ENCODE measurements around the gene SULT1A2. TPM values are rescaled to one million over a fixed set of nuclear protein-coding genes. Genes with fewer than 3 reads are reported as not detected.

The SULT1A2 gene
- total RNA-seq, 2 donors from 2014 or later: 1.3 to 2.3 TPM

GRCh38 chr16:28562199-28562598 is 34.7 kb downstream of the SULT1A2 start:
- intact Hi-C loops (cut with DNase I): no loop called here
- H3K27me3 ChIP-seq: no peaks in the 10 kb centered on the region
- peaks cover 10% of the 10 kb centered on the region for H3K4me1 ChIP-seq
- ATAC-seq: no peak
- H3K36me3 ChIP-seq (replicated peaks in 1 of 2; ENCODE audit: insufficient read depth in 1 of 2, low read depth in 2 of 2): no peaks in the 10 kb centered on the region
- TF ChIP-seq CTCF (IDR thresholded peaks at IDR 0.05) (no peak), POLR2A (IDR thresholded peaks at IDR 0.05) (no peak)
- WGBS, 2 donors: 94 to 100% methylated on average over 4 of the region's 4 CpGs
- no peak overlapping the region for H3K4me3 ChIP-seq
- no peak overlapping the region for H3K27ac ChIP-seq
- DNase-seq: no peak
- no peaks in the 10 kb centered on the region for H3K9me3 ChIP-seq

- Histone ChIP-seq H3K9me3 (no peaks in the 10 kb centered on the region), H3K36me3 (replicated peaks in 1 of 2; ENCODE audit: insufficient read depth in 1 of 2, low read depth in 2 of 2) (no peaks in the 10 kb centered on the region), H3K4me1 (peaks cover 10% of the 10 kb centered on the region), H3K27ac (no peak overlapping the region), H3K27me3 (no peaks in the 10 kb centered on the region), H3K4me3 (no peak overlapping the region)
- ATAC-seq: no peak
- intact Hi-C loops (cut with DNase I): no loop called here
- WGBS, 2 donors: 58 to 66% methylated on average over 7 of the region's 7 CpGs
- TF ChIP-seq CTCF (IDR thresholded peaks at IDR 0.05) (no peak), POLR2A (IDR thresholded peaks at IDR 0.05) (no peak)
- DNase-seq: no peak
Observed at GRCh38 chr16:28561557-28562187, 35.2 kb downstream of the SULT1A2 start.

GRCh38 chr16:28558456-28558855 is 38.4 kb downstream of the SULT1A2 start:
- Histone ChIP-seq H3K27me3 (no peaks in the 10 kb centered on the region), H3K4me3 (no peak overlapping the region), H3K9me3 (no peaks in the 10 kb centered on the region), H3K36me3 (replicated peaks in 1 of 2; ENCODE audit: insufficient read depth in 1 of 2, low read depth in 2 of 2) (no peaks in the 10 kb centered on the region), H3K4me1 (peaks cover 26% of the 10 kb centered on the region), H3K27ac (no peak overlapping the region)
- WGBS, 2 donors: 83 to 96% methylated on average over 3 of the region's 3 CpGs
- TF ChIP-seq CTCF (IDR thresholded peaks at IDR 0.05): no peak
- no peak for TF ChIP-seq POLR2A (IDR thresholded peaks at IDR 0.05)
- no peak for ATAC-seq
- intact Hi-C loops (cut with DNase I): no loop called here
- DNase-seq: no peak

- ATAC-seq (no peak), DNase-seq (no peak)
- no peaks in the 10 kb centered on the region for H3K36me3 ChIP-seq (replicated peaks in 1 of 2; ENCODE audit: insufficient read depth in 1 of 2, low read depth in 2 of 2)
- H3K4me1 ChIP-seq: peaks cover 28% of the 10 kb centered on the region
- no peaks in the 10 kb centered on the region for H3K9me3 ChIP-seq
- 60 to 64% methylated on average over 2 of the region's 2 CpGs for WGBS, 2 donors
- no peaks in the 10 kb centered on the region for H3K27me3 ChIP-seq
- intact Hi-C loops (cut with DNase I): no loop called here
- no peak for TF ChIP-seq CTCF (IDR thresholded peaks at IDR 0.05)
- no peak for TF ChIP-seq POLR2A (IDR thresholded peaks at IDR 0.05)
- no peak overlapping the region for H3K4me3 ChIP-seq
- H3K27ac ChIP-seq: no peak overlapping the region
Observed at GRCh38 chr16:28556914-28557320, 39.9 kb downstream of the SULT1A2 start.

GRCh38 chr16:28555561-28555960 is 41.3 kb downstream of the SULT1A2 start:
- no peaks in the 10 kb centered on the region for H3K9me3 ChIP-seq
- no peak overlapping the region for H3K4me3 ChIP-seq
- TF ChIP-seq CTCF (IDR thresholded peaks at IDR 0.05) (no peak), POLR2A (IDR thresholded peaks at IDR 0.05) (no peak)
- WGBS, 2 donors: 84 to 92% methylated on average over 2 of the region's 2 CpGs
- no peak overlapping the region for H3K27ac ChIP-seq
- H3K4me1 ChIP-seq: peaks cover 20% of the 10 kb centered on the region
- ATAC-seq: no peak
- intact Hi-C loops (cut with DNase I): no loop called here
- DNase-seq: no peak
- no peaks in the 10 kb centered on the region for H3K27me3 ChIP-seq
- no peaks in the 10 kb centered on the region for H3K36me3 ChIP-seq (replicated peaks in 1 of 2; ENCODE audit: insufficient read depth in 1 of 2, low read depth in 2 of 2)

Data from body of pancreas (tissue), 4 donors.